ENCODE data around the gene LPIN1. TPM values are rescaled to one million over a fixed set of nuclear protein-coding genes. Genes with fewer than 3 reads are reported as not detected.

LPIN1 gene
- total RNA-seq, 1 experiment from 2014 or later, result 4.4 TPM

GRCh38 chr2:11870584-11870983, 124.2 kb downstream of the LPIN1 start:
- no peak overlapping the region; a peak in 1 of 7 replicates for H3K27ac Mint-ChIP-seq
- Histone ChIP-seq H3K79me2 (ENCODE audit: insufficient read depth, low read length) (no peaks in the 10 kb centered on the region), H2BK12ac (ENCODE audit: insufficient read length, low read depth, low read length) (no peak overlapping the region), H2AK5ac (ENCODE audit: insufficient read length, low read length) (no peak overlapping the region), H3K79me1 (ENCODE audit: insufficient read depth, low read depth, low read length, poor library complexity, severe bottlenecking) (no peaks in the 10 kb centered on the region), H3K4me2 (ENCODE audit: insufficient read depth, insufficient read length, low read length) (no peak overlapping the region), H3K4ac (ENCODE audit: low read depth, low read length) (no peak overlapping the region), H3K9me3 (ENCODE audit: control insufficient read depth, low read depth, low read length) (no peaks in the 10 kb centered on the region), H3K4me1 (ENCODE audit: insufficient read depth, low read length) (no peaks in the 10 kb centered on the region), H3K23me2 (ENCODE audit: insufficient read length, low read depth, low read length, poor library complexity, severe bottlenecking) (no peaks in the 10 kb centered on the region), H3K9ac (ENCODE audit: extremely low read depth, insufficient read length, low read length) (no peak overlapping the region), H4K5ac (ENCODE audit: insufficient read length, low read depth, low read length) (no peak overlapping the region), H2BK120ac (ENCODE audit: low read depth, low read length, poor library complexity, severe bottlenecking) (no peak overlapping the region), H2BK5ac (ENCODE audit: insufficient read length, low read length) (no peak overlapping the region), H3K56ac (ENCODE audit: insufficient read length, low read depth, low read length) (no peak overlapping the region), H3T11ph (ENCODE audit: low read length) (no peak overlapping the region), H2BK15ac (ENCODE audit: low read depth, low read length) (no peak overlapping the region), H3K27ac (ENCODE audit: insufficient read length, low read depth, low read length) (no peak overlapping the region), H3K14ac (ENCODE audit: insufficient read depth, low read length) (no peak overlapping the region), H2BK20ac (ENCODE audit: low read depth, low read length, poor library complexity, severe bottlenecking) (no peak overlapping the region), H3K27me3 (ENCODE audit: insufficient read depth, low read length) (no peaks in the 10 kb centered on the region), H2AFZ (ENCODE audit: low read length) (no peak overlapping the region), H4K8ac (replicated peaks; ENCODE audit: insufficient read length, low read depth, low read length) (no peak overlapping the region), H3K23ac (ENCODE audit: insufficient read length, low read depth, low read length) (no peak overlapping the region), H3K18ac (ENCODE audit: insufficient read length, low read depth, low read length) (no peak overlapping the region), H4K20me1 (ENCODE audit: control insufficient read depth, insufficient read depth, insufficient read length) (no peaks in the 10 kb centered on the region), H4K91ac (ENCODE audit: insufficient read length, low read depth, low read length) (no peak overlapping the region)
- DNase-seq, result no peak
- no CpG with 5 or more reads among the region's 5 CpGs for WGBS (ENCODE audit: extremely low coverage, insufficient read length, low lambda C conversion rate)
- H3K9me3 Mint-ChIP-seq, result peaks cover 0 to 3% of the 10 kb centered on the region in 2 experiments; a peak in 1 of 5 replicates
- H3K4me3 Mint-ChIP-seq, result no peak overlapping the region
- H3K36me3 Mint-ChIP-seq (ENCODE audit: insufficient read depth in 1 of 3, low read depth in 3 of 3), result no peaks in the 10 kb centered on the region; a peak in 1 of 7 replicates
- TF ChIP-seq CTCF (conservative IDR thresholded peaks at IDR 0.05), result no peak
- peaks cover 12 to 26% of the 10 kb centered on the region in 2 experiments; a peak in 3 of 4 replicates for H3K4me1 Mint-ChIP-seq
- no peaks in the 10 kb centered on the region for H3K27me3 Mint-ChIP-seq (ENCODE audit: low read depth)

Data from H9 (cell line).